SH-SY5Y (cell line): Measurements from ENCODE around the gene ROPN1L.

Source experiments
- GATA2 ChIP-seq: IDR thresholded peaks from 2 replicates; pipeline ENCODE4 v1.6.1; 2011; ENCODE audit warnings: mild to moderate bottlenecking, low read depth, low read length
- GATA3 ChIP-seq: IDR thresholded peaks from 2 replicates; pipeline ENCODE4 v1.6.1; 2011; ENCODE audit warnings: low read depth, mild to moderate bottlenecking, low read length, moderate library complexity

DNA sequence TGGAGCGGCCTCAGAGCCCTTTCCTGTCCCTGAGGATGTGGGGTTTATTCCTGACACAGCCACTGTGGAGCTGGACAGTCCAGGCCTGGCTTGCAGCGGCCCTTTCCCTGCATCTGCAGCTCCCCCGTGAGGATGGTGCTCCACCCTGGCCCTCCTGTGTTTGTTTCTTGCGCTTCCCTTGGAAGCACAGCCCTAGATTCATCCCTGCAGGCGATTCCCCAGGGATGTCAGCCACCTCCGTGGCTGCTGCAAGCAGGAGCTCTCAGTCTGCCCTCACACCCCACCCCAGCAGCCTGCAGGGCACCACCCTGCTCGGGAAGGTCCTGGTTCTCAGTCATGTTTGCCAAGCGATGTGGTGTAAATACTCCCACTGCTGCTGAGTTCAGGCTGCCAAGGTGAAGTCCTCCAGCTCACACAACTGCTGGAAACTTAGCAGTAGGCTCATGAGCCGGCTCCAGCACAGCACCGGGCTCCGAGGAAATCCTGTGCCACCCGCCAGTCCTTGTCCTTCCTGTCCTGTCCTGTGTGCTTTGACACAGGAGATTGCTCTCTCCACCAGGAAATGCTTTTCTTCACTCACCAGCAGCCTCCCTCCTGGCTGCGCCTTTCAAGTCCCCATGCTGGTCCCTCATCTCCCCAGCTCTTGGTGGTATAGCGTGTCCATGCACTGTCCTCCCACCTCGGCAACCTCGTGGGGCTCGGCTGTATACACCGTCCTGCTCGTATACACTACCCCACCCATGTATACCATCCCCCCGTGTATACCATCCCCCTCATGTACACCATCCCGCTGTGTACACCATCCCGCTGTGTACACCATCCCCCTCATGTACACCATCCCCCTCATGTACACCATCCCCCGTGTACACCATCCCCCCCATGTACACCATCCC is 16.2 kb downstream of the ROPN1L start:
- TF ChIP-seq GATA3 (no peak), GATA2 (no peak)
